WTC11 (cell line): ENCODE measurements around the gene ATF1. TPM values are rescaled to one million over a fixed set of nuclear protein-coding genes. Genes with fewer than 3 reads are reported as not detected.

Source experiments
- ATF1 ChIP-seq: sonication (generic); formaldehyde crosslinking; IDR thresholded peaks from 2 replicates; pipeline ENCODE4 v1.8.1; 2023; ENCODE audit warnings: mild to moderate bottlenecking, moderate library complexity, missing genetic modification reagents
- GABPB1 ChIP-seq: sonication (generic); formaldehyde crosslinking; IDR thresholded peaks from 2 replicates; pipeline ENCODE4 v1.8.1; 2023; ENCODE audit warnings: mild to moderate bottlenecking, missing genetic modification reagents
- GRHL2 ChIP-seq: fragments of 250-450 bp; sonication (Bioruptor Pico); IDR thresholded peaks from 2 replicates; pipeline ENCODE4 v1.8.0; 2022; ENCODE audit warnings: mild to moderate bottlenecking, moderate library complexity; ENCODE audit not compliant: insufficient replicate concordance, severe bottlenecking
- HMGA2 ChIP-seq: fragments of 250-450 bp; sonication (Bioruptor Pico); IDR thresholded peaks from 2 replicates; pipeline ENCODE4 v1.4.0; 2021; ENCODE audit warnings: mild to moderate bottlenecking, moderate library complexity
- MAX ChIP-seq: sonication (generic); formaldehyde crosslinking; IDR thresholded peaks from 2 replicates; pipeline ENCODE4 v1.8.0; 2022; ENCODE audit warnings: mild to moderate bottlenecking, missing genetic modification reagents
- NFE2L1 ChIP-seq: sonication (generic); formaldehyde crosslinking; IDR thresholded peaks from 2 replicates; pipeline ENCODE4 v1.8.1; 2023; ENCODE audit warnings: missing genetic modification reagents
- NFYB ChIP-seq: sonication (generic); formaldehyde crosslinking; conservative IDR thresholded peaks from 2 replicates; pipeline ENCODE4 v1.8.0; 2022; ENCODE audit warnings: low read depth, missing genetic modification reagents
- SMAD3 ChIP-seq: sonication (generic); formaldehyde crosslinking; IDR thresholded peaks from 2 replicates; pipeline ENCODE4 v1.8.0; 2022; ENCODE audit warnings: missing genetic modification reagents, mild to moderate bottlenecking, borderline replicate concordance
- SMAD4 ChIP-seq: sonication (generic); formaldehyde crosslinking; IDR thresholded peaks from 2 replicates; pipeline ENCODE4 v1.8.0; 2022; ENCODE audit warnings: mild to moderate bottlenecking, missing genetic modification reagents
- SOX15 ChIP-seq: fragments of 250-450 bp; sonication (Bioruptor Pico); IDR thresholded peaks from 2 replicates; pipeline ENCODE4 v1.9.0; 2021; ENCODE audit warnings: mild to moderate bottlenecking
- TCF7 ChIP-seq: sonication (generic); formaldehyde crosslinking; IDR thresholded peaks from 2 replicates; pipeline ENCODE4 v1.8.0; 2022; ENCODE audit warnings: mild to moderate bottlenecking, low read depth, missing genetic modification reagents, moderate library complexity
- TP53 ChIP-seq: sonication (generic); formaldehyde crosslinking; IDR thresholded peaks from 2 replicates; pipeline ENCODE4 v1.8.1; 2023; ENCODE audit warnings: mild to moderate bottlenecking, missing genetic modification reagents
- USF2 ChIP-seq: sonication (generic); formaldehyde crosslinking; IDR thresholded peaks from 2 replicates; pipeline ENCODE4 v1.8.1; 2023; ENCODE audit warnings: mild to moderate bottlenecking, missing genetic modification reagents, moderate library complexity
- ZNF263 ChIP-seq: sonication (generic); formaldehyde crosslinking; IDR thresholded peaks from 2 replicates; pipeline ENCODE4 v1.8.1; 2022; ENCODE audit warnings: low read depth, mild to moderate bottlenecking, moderate library complexity, missing genetic modification reagents
- ZNF423 ChIP-seq: fragments of 250-450 bp; sonication (Bioruptor Pico); IDR thresholded peaks from 2 replicates; pipeline ENCODE4 v2.1.2; 2022; ENCODE audit warnings: mild to moderate bottlenecking, moderate library complexity
- ZNF425 ChIP-seq: fragments of 250-450 bp; sonication (Bioruptor Pico); conservative IDR thresholded peaks from 2 replicates; pipeline ENCODE4 v1.9.0; 2021; ENCODE audit warnings: mild to moderate bottlenecking
- total RNA-seq: library from RNA; stranded (reverse); gene quantifications from 3 replicates; pipeline ENCODE4 v1.2.3, GENCODE V29; 2021
- TF ChIP-seq, protein P1 (sequence below): sonication (generic); formaldehyde crosslinking; IDR thresholded peaks from 2 replicates; pipeline ENCODE4 v1.8.0; 2022; ENCODE audit warnings: mild to moderate bottlenecking, missing genetic modification reagents
- TF ChIP-seq, protein P2 (sequence below): sonication (generic); formaldehyde crosslinking; IDR thresholded peaks from 2 replicates; pipeline ENCODE4 v1.8.0; 2022; ENCODE audit warnings: mild to moderate bottlenecking, missing genetic modification reagents
- TF ChIP-seq, protein P3 (sequence below): sonication (generic); formaldehyde crosslinking; IDR thresholded peaks from 2 replicates; pipeline ENCODE4 v1.8.1; 2023; ENCODE audit warnings: mild to moderate bottlenecking, missing genetic modification reagents, borderline replicate concordance
- TF ChIP-seq, protein P4 (sequence below): sonication (generic); formaldehyde crosslinking; IDR thresholded peaks from 2 replicates; pipeline ENCODE4 v1.8.1; 2022; ENCODE audit warnings: missing genetic modification reagents, borderline replicate concordance
- TF ChIP-seq, protein P5 (sequence below): fragments of 250-450 bp; sonication (Bioruptor Pico); IDR thresholded peaks from 2 replicates; pipeline ENCODE4 v1.9.0; 2021; ENCODE audit warnings: mild to moderate bottlenecking, borderline replicate concordance
- TF ChIP-seq, protein P6 (sequence below): sonication (generic); formaldehyde crosslinking; IDR thresholded peaks from 2 replicates; pipeline ENCODE4 v1.8.1; 2023; ENCODE audit warnings: mild to moderate bottlenecking, missing genetic modification reagents

ATF1 gene
- total RNA-seq, 1 experiment from 2014 or later: 34.8 TPM

DNA sequence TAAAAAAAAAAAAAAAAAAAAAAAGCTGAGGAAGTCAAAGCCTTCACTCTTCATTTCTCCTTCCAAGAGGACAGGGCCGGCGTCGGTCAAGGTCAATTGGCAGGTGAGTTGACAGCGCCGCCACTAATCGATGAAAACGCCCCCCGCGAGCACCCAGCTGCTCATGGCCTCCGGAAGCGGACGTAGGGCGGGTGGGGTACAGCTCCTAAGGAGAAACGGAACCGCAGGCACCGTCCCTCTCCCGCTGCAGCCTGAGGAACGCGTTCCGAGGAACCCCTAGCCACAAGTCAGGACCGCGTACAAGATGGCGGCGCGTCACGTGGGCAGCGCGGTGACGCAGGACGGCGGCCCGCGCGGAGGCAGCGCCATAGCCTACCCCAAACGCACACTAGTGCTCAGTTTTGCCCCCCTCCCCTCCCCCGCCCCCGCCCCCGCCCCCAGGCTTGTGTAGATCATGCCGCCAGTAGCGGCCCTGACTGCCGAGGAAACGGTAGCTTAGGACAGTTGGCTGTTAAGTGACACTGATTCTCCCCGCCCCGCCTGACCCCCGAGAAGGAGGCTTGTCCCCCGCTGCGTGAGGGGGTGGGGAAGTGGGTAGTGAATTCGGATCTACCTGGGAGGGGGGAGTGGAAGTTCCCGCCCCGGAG is at the start of gene ATF1 (continued):
- TF ChIP-seq GRHL2 (CRISPR knock-in tag) (no peak), USF2 (peak; percentile 96), SMAD4 (CRISPR knock-in tag) (no peak), NFYB (no peak), SOX15 (CRISPR knock-in tag) (no peak), ZNF263 (CRISPR knock-in tag) (no peak), MAX (CRISPR knock-in tag) (peak; percentile 89), GABPB1 (CRISPR knock-in tag) (0 out of 2 replicates have a peak, but pooled peaks have one; percentile 33), SMAD3 (CRISPR knock-in tag) (peak; percentile 91; the same call in 1 of the 2 replicates), TP53 (CRISPR knock-in tag) (no peak), ZNF425 (no peak), TCF7 (CRISPR knock-in tag) (no peak), HMGA2 (CRISPR knock-in tag) (0 out of 2 replicates have a peak, but pooled peaks have one; percentile 6), ZNF423 (CRISPR knock-in tag) (no peak), NFE2L1 (peak; percentile 69; the same call in 1 of the 2 replicates), ATF1 (CRISPR knock-in tag) (no peak)
- TF ChIP-seq, protein P1, sequence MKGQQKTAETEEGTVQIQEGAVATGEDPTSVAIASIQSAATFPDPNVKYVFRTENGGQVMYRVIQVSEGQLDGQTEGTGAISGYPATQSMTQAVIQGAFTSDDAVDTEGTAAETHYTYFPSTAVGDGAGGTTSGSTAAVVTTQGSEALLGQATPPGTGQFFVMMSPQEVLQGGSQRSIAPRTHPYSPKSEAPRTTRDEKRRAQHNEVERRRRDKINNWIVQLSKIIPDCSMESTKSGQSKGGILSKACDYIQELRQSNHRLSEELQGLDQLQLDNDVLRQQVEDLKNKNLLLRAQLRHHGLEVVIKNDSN (CRISPR knock-in tag): peak; percentile 97
- TF ChIP-seq, protein P2, sequence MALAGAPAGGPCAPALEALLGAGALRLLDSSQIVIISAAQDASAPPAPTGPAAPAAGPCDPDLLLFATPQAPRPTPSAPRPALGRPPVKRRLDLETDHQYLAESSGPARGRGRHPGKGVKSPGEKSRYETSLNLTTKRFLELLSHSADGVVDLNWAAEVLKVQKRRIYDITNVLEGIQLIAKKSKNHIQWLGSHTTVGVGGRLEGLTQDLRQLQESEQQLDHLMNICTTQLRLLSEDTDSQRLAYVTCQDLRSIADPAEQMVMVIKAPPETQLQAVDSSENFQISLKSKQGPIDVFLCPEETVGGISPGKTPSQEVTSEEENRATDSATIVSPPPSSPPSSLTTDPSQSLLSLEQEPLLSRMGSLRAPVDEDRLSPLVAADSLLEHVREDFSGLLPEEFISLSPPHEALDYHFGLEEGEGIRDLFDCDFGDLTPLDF (CRISPR knock-in tag): no peak
- TF ChIP-seq, protein P3, sequence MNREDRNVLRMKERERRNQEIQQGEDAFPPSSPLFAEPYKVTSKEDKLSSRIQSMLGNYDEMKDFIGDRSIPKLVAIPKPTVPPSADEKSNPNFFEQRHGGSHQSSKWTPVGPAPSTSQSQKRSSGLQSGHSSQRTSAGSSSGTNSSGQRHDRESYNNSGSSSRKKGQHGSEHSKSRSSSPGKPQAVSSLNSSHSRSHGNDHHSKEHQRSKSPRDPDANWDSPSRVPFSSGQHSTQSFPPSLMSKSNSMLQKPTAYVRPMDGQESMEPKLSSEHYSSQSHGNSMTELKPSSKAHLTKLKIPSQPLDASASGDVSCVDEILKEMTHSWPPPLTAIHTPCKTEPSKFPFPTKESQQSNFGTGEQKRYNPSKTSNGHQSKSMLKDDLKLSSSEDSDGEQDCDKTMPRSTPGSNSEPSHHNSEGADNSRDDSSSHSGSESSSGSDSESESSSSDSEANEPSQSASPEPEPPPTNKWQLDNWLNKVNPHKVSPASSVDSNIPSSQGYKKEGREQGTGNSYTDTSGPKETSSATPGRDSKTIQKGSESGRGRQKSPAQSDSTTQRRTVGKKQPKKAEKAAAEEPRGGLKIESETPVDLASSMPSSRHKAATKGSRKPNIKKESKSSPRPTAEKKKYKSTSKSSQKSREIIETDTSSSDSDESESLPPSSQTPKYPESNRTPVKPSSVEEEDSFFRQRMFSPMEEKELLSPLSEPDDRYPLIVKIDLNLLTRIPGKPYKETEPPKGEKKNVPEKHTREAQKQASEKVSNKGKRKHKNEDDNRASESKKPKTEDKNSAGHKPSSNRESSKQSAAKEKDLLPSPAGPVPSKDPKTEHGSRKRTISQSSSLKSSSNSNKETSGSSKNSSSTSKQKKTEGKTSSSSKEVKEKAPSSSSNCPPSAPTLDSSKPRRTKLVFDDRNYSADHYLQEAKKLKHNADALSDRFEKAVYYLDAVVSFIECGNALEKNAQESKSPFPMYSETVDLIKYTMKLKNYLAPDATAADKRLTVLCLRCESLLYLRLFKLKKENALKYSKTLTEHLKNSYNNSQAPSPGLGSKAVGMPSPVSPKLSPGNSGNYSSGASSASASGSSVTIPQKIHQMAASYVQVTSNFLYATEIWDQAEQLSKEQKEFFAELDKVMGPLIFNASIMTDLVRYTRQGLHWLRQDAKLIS (CRISPR knock-in tag): no peak
- TF ChIP-seq, protein P4, sequence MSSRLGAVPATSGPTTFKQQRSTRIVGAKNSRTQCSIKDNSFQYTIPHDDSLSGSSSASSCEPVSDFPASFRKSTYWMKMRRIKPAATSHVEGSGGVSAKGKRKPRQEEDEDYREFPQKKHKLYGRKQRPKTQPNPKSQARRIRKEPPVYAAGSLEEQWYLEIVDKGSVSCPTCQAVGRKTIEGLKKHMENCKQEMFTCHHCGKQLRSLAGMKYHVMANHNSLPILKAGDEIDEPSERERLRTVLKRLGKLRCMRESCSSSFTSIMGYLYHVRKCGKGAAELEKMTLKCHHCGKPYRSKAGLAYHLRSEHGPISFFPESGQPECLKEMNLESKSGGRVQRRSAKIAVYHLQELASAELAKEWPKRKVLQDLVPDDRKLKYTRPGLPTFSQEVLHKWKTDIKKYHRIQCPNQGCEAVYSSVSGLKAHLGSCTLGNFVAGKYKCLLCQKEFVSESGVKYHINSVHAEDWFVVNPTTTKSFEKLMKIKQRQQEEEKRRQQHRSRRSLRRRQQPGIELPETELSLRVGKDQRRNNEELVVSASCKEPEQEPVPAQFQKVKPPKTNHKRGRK: no peak
- TF ChIP-seq, protein P5, sequence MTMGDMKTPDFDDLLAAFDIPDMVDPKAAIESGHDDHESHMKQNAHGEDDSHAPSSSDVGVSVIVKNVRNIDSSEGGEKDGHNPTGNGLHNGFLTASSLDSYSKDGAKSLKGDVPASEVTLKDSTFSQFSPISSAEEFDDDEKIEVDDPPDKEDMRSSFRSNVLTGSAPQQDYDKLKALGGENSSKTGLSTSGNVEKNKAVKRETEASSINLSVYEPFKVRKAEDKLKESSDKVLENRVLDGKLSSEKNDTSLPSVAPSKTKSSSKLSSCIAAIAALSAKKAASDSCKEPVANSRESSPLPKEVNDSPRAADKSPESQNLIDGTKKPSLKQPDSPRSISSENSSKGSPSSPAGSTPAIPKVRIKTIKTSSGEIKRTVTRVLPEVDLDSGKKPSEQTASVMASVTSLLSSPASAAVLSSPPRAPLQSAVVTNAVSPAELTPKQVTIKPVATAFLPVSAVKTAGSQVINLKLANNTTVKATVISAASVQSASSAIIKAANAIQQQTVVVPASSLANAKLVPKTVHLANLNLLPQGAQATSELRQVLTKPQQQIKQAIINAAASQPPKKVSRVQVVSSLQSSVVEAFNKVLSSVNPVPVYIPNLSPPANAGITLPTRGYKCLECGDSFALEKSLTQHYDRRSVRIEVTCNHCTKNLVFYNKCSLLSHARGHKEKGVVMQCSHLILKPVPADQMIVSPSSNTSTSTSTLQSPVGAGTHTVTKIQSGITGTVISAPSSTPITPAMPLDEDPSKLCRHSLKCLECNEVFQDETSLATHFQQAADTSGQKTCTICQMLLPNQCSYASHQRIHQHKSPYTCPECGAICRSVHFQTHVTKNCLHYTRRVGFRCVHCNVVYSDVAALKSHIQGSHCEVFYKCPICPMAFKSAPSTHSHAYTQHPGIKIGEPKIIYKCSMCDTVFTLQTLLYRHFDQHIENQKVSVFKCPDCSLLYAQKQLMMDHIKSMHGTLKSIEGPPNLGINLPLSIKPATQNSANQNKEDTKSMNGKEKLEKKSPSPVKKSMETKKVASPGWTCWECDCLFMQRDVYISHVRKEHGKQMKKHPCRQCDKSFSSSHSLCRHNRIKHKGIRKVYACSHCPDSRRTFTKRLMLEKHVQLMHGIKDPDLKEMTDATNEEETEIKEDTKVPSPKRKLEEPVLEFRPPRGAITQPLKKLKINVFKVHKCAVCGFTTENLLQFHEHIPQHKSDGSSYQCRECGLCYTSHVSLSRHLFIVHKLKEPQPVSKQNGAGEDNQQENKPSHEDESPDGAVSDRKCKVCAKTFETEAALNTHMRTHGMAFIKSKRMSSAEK (CRISPR knock-in tag): no peak
- TF ChIP-seq, protein P6, sequence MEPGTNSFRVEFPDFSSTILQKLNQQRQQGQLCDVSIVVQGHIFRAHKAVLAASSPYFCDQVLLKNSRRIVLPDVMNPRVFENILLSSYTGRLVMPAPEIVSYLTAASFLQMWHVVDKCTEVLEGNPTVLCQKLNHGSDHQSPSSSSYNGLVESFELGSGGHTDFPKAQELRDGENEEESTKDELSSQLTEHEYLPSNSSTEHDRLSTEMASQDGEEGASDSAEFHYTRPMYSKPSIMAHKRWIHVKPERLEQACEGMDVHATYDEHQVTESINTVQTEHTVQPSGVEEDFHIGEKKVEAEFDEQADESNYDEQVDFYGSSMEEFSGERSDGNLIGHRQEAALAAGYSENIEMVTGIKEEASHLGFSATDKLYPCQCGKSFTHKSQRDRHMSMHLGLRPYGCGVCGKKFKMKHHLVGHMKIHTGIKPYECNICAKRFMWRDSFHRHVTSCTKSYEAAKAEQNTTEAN (CRISPR knock-in tag): no peak; the same call in 1 of the 2 replicates
